Fibroblast of lung (primary cell): ENCODE measurements around the gene PRKCA.

Experiments
- EZH2 ChIP-seq: IDR thresholded peaks from 2 replicates; pipeline ENCODE4 v1.5.1; 2012; ENCODE audit warnings: low read length, control low read depth, mild to moderate bottlenecking; ENCODE audit errors: missing control alignments
- TF ChIP-seq, protein P1 (sequence below), 2 donors: IDR thresholded peaks in 1 of 2; conservative IDR thresholded peaks in 1 of 2; 1 replicate in 1 of 2; 2 replicates in 1 of 2; pipeline ENCODE4 v1.5.1; 2011 to 2012; ENCODE audit warnings: low read length in 2 of 2, control low read depth in 1 of 2, inconsistent platforms in 1 of 2, low read depth in 1 of 2, mild to moderate bottlenecking in 1 of 2

DNA sequence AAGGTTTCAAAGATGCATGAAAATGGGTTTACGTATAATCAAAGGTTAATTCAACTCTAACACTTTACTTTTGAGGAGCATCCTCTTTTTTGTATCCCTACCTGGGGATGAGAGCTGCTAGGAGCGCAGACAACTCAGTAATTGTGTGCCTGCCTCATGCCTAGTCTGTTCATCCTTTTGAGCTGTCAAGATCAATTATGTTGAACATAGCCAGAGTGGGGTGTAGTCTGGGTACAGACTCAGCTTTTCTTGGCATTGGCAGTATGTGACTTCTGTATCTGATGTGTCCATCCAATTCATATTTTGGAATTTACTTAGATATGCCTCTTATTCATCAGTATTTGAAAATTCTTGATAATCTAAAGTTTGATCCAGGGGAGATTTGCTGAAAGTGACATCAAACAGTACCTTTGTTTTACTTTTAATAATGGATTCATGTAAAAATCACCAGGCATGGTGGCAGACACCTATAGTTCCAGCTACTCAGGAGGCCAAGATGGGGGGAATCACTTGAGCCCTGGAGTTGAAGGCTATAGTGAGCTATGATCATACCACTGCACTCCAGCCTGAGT is 24.1 kb downstream of the PRKCA start:
- TF ChIP-seq, protein P1, sequence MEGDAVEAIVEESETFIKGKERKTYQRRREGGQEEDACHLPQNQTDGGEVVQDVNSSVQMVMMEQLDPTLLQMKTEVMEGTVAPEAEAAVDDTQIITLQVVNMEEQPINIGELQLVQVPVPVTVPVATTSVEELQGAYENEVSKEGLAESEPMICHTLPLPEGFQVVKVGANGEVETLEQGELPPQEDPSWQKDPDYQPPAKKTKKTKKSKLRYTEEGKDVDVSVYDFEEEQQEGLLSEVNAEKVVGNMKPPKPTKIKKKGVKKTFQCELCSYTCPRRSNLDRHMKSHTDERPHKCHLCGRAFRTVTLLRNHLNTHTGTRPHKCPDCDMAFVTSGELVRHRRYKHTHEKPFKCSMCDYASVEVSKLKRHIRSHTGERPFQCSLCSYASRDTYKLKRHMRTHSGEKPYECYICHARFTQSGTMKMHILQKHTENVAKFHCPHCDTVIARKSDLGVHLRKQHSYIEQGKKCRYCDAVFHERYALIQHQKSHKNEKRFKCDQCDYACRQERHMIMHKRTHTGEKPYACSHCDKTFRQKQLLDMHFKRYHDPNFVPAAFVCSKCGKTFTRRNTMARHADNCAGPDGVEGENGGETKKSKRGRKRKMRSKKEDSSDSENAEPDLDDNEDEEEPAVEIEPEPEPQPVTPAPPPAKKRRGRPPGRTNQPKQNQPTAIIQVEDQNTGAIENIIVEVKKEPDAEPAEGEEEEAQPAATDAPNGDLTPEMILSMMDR (conservative IDR thresholded peaks at IDR 0.05 in 1 of 2, IDR thresholded peaks at IDR 0.05 in 1 of 2; ENCODE audit: low read depth in 1 of 2, low read length in 2 of 2) = no peak
- TF ChIP-seq EZH2 = no peak
